HepG2 (cell line): ENCODE measurements around the gene GJC1. TPM values are rescaled to one million over a fixed set of nuclear protein-coding genes. Genes with fewer than 3 reads are reported as not detected.

Experiments used
- AHR ChIP-seq: IDR thresholded peaks from 2 replicates; pipeline ENCODE4 v1.6.1; 2018; ENCODE audit warnings: missing genetic modification reagents, missing compliant biosample characterization
- CREB1 ChIP-seq, 2 experiments: fragments of 450-650 bp in 1 of 2; IDR thresholded peaks; 2 replicates each; pipeline ENCODE4 v1.6.1; 2016 to 2017; ENCODE audit warnings: control low read depth in 1 of 2, mild to moderate bottlenecking in 1 of 2, missing compliant biosample characterization in 1 of 2, missing genetic modification characterization in 1 of 2
- FOXO4 ChIP-seq: sonication (generic); formaldehyde crosslinking; conservative IDR thresholded peaks from 2 replicates; pipeline ENCODE4 v1.8.1; 2023; ENCODE audit warnings: missing genetic modification reagents
- FOXP4 ChIP-seq: sonication (generic); formaldehyde crosslinking; IDR thresholded peaks from 2 replicates; pipeline ENCODE4 v1.4.0; 2020; ENCODE audit warnings: missing genetic modification reagents
- HNRNPLL ChIP-seq: fragments of 200-400 bp; formaldehyde crosslinking; IDR thresholded peaks from 2 replicates; pipeline ENCODE4 v1.6.1; 2017; ENCODE audit warnings: mild to moderate bottlenecking, low read depth, low read length; ENCODE audit not compliant: poor library complexity, severe bottlenecking
- KLF13 ChIP-seq: sonication (generic); formaldehyde crosslinking; IDR thresholded peaks from 2 replicates; pipeline ENCODE4 v1.4.0; 2020; ENCODE audit warnings: mild to moderate bottlenecking, missing genetic modification reagents
- MAF1 ChIP-seq: sonication (generic); formaldehyde crosslinking; IDR thresholded peaks from 2 replicates; pipeline ENCODE4 v1.5.0; 2020; ENCODE audit warnings: missing genetic modification reagents, borderline replicate concordance
- MTF2 ChIP-seq: sonication (generic); formaldehyde crosslinking; IDR thresholded peaks from 2 replicates; pipeline ENCODE4 v1.5.0; 2020; ENCODE audit warnings: missing genetic modification reagents, borderline replicate concordance
- NFE2 ChIP-seq: sonication (generic); formaldehyde crosslinking; IDR thresholded peaks from 2 replicates; pipeline ENCODE4 v1.4.0; 2020; ENCODE audit warnings: missing genetic modification reagents
- NKX3-1 ChIP-seq: sonication (generic); formaldehyde crosslinking; IDR thresholded peaks from 2 replicates; pipeline ENCODE4 v1.5.0; 2020; ENCODE audit warnings: missing genetic modification reagents
- PHF8 ChIP-seq: sonication (generic); formaldehyde crosslinking; IDR thresholded peaks from 2 replicates; pipeline ENCODE4 v1.5.0; 2020; ENCODE audit warnings: missing genetic modification reagents
- TFDP1 ChIP-seq: IDR thresholded peaks from 2 replicates; pipeline ENCODE4 v1.6.1; 2016; ENCODE audit warnings: missing compliant biosample characterization, missing genetic modification reagents, borderline replicate concordance
- ZBTB3 ChIP-seq: sonication (generic); formaldehyde crosslinking; IDR thresholded peaks from 2 replicates; pipeline ENCODE4 v1.4.0; 2020; ENCODE audit warnings: low read depth, mild to moderate bottlenecking, moderate library complexity, missing genetic modification reagents, borderline replicate concordance
- ZBTB34 ChIP-seq: sonication (generic); formaldehyde crosslinking; IDR thresholded peaks from 2 replicates; pipeline ENCODE4 v1.8.0; 2022; ENCODE audit warnings: mild to moderate bottlenecking, missing genetic modification reagents
- ZFP37 ChIP-seq: sonication (generic); formaldehyde crosslinking; IDR thresholded peaks from 2 replicates; pipeline ENCODE4 v1.4.0; 2020; ENCODE audit warnings: missing genetic modification reagents, borderline replicate concordance
- ZKSCAN8 ChIP-seq: IDR thresholded peaks from 2 replicates; pipeline ENCODE4 v1.6.1; 2016; ENCODE audit warnings: borderline replicate concordance, missing genetic modification reagents, missing compliant biosample characterization
- ZNF431 ChIP-seq: sonication (generic); formaldehyde crosslinking; IDR thresholded peaks from 2 replicates; pipeline ENCODE4 v1.9.0; 2022; ENCODE audit warnings: missing genetic modification reagents, low read depth, mild to moderate bottlenecking, borderline replicate concordance
- ZNF432 ChIP-seq: sonication (generic); formaldehyde crosslinking; IDR thresholded peaks from 2 replicates; pipeline ENCODE4 v1.5.0; 2020; ENCODE audit warnings: missing genetic modification reagents, mild to moderate bottlenecking, borderline replicate concordance
- ZNF674 ChIP-seq: sonication (generic); formaldehyde crosslinking; IDR thresholded peaks from 2 replicates; pipeline ENCODE4 v1.5.0; 2020; ENCODE audit warnings: low read depth, mild to moderate bottlenecking, missing genetic modification reagents
- ZNF800 ChIP-seq: sonication (generic); formaldehyde crosslinking; IDR thresholded peaks from 2 replicates; pipeline ENCODE4 v1.4.0; 2020; ENCODE audit warnings: missing genetic modification reagents
- ZSCAN30 ChIP-seq: sonication (generic); formaldehyde crosslinking; IDR thresholded peaks from 2 replicates; pipeline ENCODE4 v1.5.0; 2020; ENCODE audit warnings: mild to moderate bottlenecking, missing genetic modification reagents
- polyA plus RNA-seq, 8 experiments: library from polyadenylated mRNA; depleted of rRNA in 3 of 8; stranded (reverse) in 7 of 8; unstranded in 1 of 8; fragments of >200 nt; fragmentation: Illumina TruSeq in 4 of 8; extraction: Trizol in 4 of 8; gene quantifications; 2 replicates each; pipeline versions ENCODE4 v1.2.1 to v1.2.3, GENCODE V29; 2011 to 2016; ENCODE audit warnings: low read depth in 4 of 8, missing spikeins in 1 of 8, mixed read lengths in 1 of 8; ENCODE audit not compliant: insufficient read depth in 1 of 8
- total RNA-seq, 5 experiments: library from RNA; depleted of rRNA; stranded (reverse); fragments of >200 nt; fragmentation: Illumina TruSeq; extraction: Trizol; gene quantifications; 2 replicates each; pipeline ENCODE4 v1.2.3, GENCODE V29; 2016; ENCODE audit warnings: low read depth in 1 of 5

GJC1 gene
- total and polyA plus RNA-seq, 2 of the 13 experiments (the other 11 are each of a cell fraction or from before 2014, with no cell fraction given), result 1.7 TPM

GRCh38 chr17:44829523-44830358, at the start of gene GJC1 (continued):
- TF ChIP-seq FOXO4 (CRISPR knock-in tag) (0 out of 2 replicates have a peak, but pooled peaks have one; percentile 10), FOXP4 (CRISPR knock-in tag) (no peak), NFE2 (CRISPR knock-in tag) (no peak), ZBTB34 (no peak), ZKSCAN8 (CRISPR knock-in tag) (no peak), TFDP1 (CRISPR knock-in tag) (peak; percentile 41; the same call in 1 of the 2 replicates), PHF8 (CRISPR knock-in tag) (0 out of 2 replicates have a peak, but pooled peaks have one; percentile 6), ZNF431 (CRISPR knock-in tag) (0 out of 2 replicates have a peak, but pooled peaks have one; percentile 23), ZSCAN30 (CRISPR knock-in tag) (no peak), MAF1 (no peak), MTF2 (CRISPR knock-in tag) (no peak), HNRNPLL (peak; percentile 39), KLF13 (no peak), ZBTB3 (CRISPR knock-in tag) (no peak), NKX3-1 (CRISPR knock-in tag) (no peak), AHR (CRISPR knock-in tag) (no peak), CREB1 (IDR thresholded peaks at IDR 0.05) (no peak), CREB1 (CRISPR knock-in tag; IDR thresholded peaks at IDR 0.05) (no peak), ZNF800 (peak; percentile 67; the same call in 1 of the 2 replicates), ZFP37 (CRISPR knock-in tag) (no peak), ZNF432 (no peak), ZNF674 (no peak)
